HEK293 (cell line): Measurements from ENCODE around the gene TNNI3.

Experiments used
- CTCF ChIA-PET: fragments of 350-600 bp; formaldehyde crosslinking; extraction: SDS; loops from one replicate; lab custom pipeline; 2021; ENCODE audit warnings: antibody characterized with exemption; lab: Yijun Ruan, JAX
- POLR2A ChIA-PET: fragments of 300-600 bp; formaldehyde crosslinking; extraction: SDS; loops from one replicate; lab custom pipeline; 2020; ENCODE audit warnings: antibody characterized with exemption, inconsistent platforms; lab: Yijun Ruan, JAX
- H3K27ac ChIP-seq: fragments of 200-500 bp; sonication (Bioruptor generic); 2 replicates; pipeline ENCODE4 v1.5.1; 2014; ENCODE audit warnings: low read depth, low read length, control low read depth, inconsistent platforms; ENCODE audit errors: extremely low read depth
- H3K36me3 ChIP-seq, 2 experiments: fragments of 200-500 bp in 1 of 2; sonication (Bioruptor generic) in 1 of 2; 1 replicate in 1 of 2; 2 replicates in 1 of 2; pipeline ENCODE4 v1.5.1; 2014 to 2017; ENCODE audit warnings: inconsistent platforms in 2 of 2, low read length in 2 of 2; ENCODE audit not compliant: control insufficient read depth in 2 of 2, insufficient read depth in 1 of 2
- H3K4me1 ChIP-seq: fragments of 200-500 bp; sonication (Bioruptor generic); 2 replicates; pipeline ENCODE4 v1.5.1; 2014; ENCODE audit warnings: mild to moderate bottlenecking, low read length, inconsistent platforms; ENCODE audit not compliant: control insufficient read depth, insufficient read depth
- H3K4me3 ChIP-seq: 2 replicates; pipeline ENCODE4 v1.5.1; 2011; ENCODE audit warnings: low read depth, mild to moderate bottlenecking, control low read depth, low read length, moderate library complexity
- H3K9me3 ChIP-seq: fragments of 200-500 bp; sonication (Bioruptor generic); 2 replicates; pipeline ENCODE4 v1.5.1; 2014; ENCODE audit warnings: low read depth, low read length, inconsistent platforms; ENCODE audit not compliant: control insufficient read depth, insufficient read depth
- KLF10 ChIP-seq: fragments of 450-650 bp; IDR thresholded peaks from 2 replicates; pipeline ENCODE4 v1.5.1; 2018; ENCODE audit warnings: missing biosample characterization, mild to moderate bottlenecking, missing genetic modification characterization
- REPIN1 ChIP-seq: fragments of 450-650 bp; formaldehyde crosslinking; IDR thresholded peaks from 2 replicates; pipeline ENCODE4 v1.5.1; 2017; ENCODE audit warnings: missing biosample characterization, missing genetic modification characterization, low read depth
- ZBTB20 ChIP-seq: fragments of 450-650 bp; formaldehyde crosslinking; IDR thresholded peaks from 2 replicates; pipeline ENCODE4 v1.5.1; 2016; ENCODE audit warnings: missing biosample characterization, missing genetic modification characterization
- ZNF140 ChIP-seq: fragments of 450-650 bp; formaldehyde crosslinking; IDR thresholded peaks from 2 replicates; pipeline ENCODE4 v1.5.1; 2016; ENCODE audit warnings: missing biosample characterization, missing genetic modification characterization
- ZNF155 ChIP-seq: fragments of 450-650 bp; formaldehyde crosslinking; IDR thresholded peaks from 2 replicates; pipeline ENCODE4 v1.5.1; 2016; ENCODE audit warnings: missing biosample characterization, missing genetic modification characterization
- ZNF169 ChIP-seq: fragments of 450-650 bp; formaldehyde crosslinking; IDR thresholded peaks from 2 replicates; pipeline ENCODE4 v1.5.1; 2016; ENCODE audit warnings: missing biosample characterization, missing genetic modification characterization
- ZNF202 ChIP-seq: fragments of 450-650 bp; formaldehyde crosslinking; IDR thresholded peaks from 2 replicates; pipeline ENCODE4 v1.5.1; 2016; ENCODE audit warnings: missing biosample characterization, missing genetic modification characterization, borderline replicate concordance
- ZNF518A ChIP-seq: fragments of 450-650 bp; formaldehyde crosslinking; conservative IDR thresholded peaks from 2 replicates; pipeline ENCODE4 v1.5.1; 2016; ENCODE audit warnings: low read depth, missing biosample characterization, missing genetic modification characterization
- ZNF792 ChIP-seq: fragments of 450-650 bp; formaldehyde crosslinking; IDR thresholded peaks from 2 replicates; pipeline ENCODE4 v1.5.1; 2016; ENCODE audit warnings: missing biosample characterization, missing genetic modification characterization
- ZSCAN30 ChIP-seq: fragments of 450-650 bp; IDR thresholded peaks from 2 replicates; pipeline ENCODE4 v1.5.1; 2018; ENCODE audit warnings: missing biosample characterization, mild to moderate bottlenecking, missing genetic modification characterization, moderate library complexity
- ZSCAN5A ChIP-seq: fragments of 450-650 bp; formaldehyde crosslinking; IDR thresholded peaks from 2 replicates; pipeline ENCODE4 v1.5.1; 2016; ENCODE audit warnings: missing biosample characterization, missing genetic modification characterization
- TF ChIP-seq, protein P1 (sequence below): fragments of 450-650 bp; formaldehyde crosslinking; IDR thresholded peaks from 2 replicates; pipeline ENCODE4 v1.5.1; 2016; ENCODE audit warnings: missing biosample characterization, missing genetic modification characterization
- TF ChIP-seq, protein P2 (sequence below): fragments of 450-650 bp; formaldehyde crosslinking; IDR thresholded peaks from 2 replicates; pipeline ENCODE4 v1.5.1; 2016; ENCODE audit warnings: missing biosample characterization, missing genetic modification characterization, low read depth
- TF ChIP-seq, protein P3 (sequence below): fragments of 450-650 bp; formaldehyde crosslinking; IDR thresholded peaks from 2 replicates; pipeline ENCODE4 v1.5.1; 2016; ENCODE audit warnings: missing biosample characterization, missing genetic modification characterization, borderline replicate concordance

The TNNI3 gene

GRCh38 chr19:55131421-55131820 lies 26.1 kb downstream of the TNNI3 start:
- ChIA-PET POLR2A (interaction anchor here (0.7 kb wide), 1 partner anchor 18 kb away, joined by 3 read pairs; the partner anchor contains the start of gene TNNT1), CTCF (interaction anchor here (0.6 kb wide), 1 partner anchor 70 kb away, joined by 3 read pairs; no protein-coding TSS in a partner anchor)
- no peaks in the 10 kb centered on the region for H3K9me3 ChIP-seq
- TF ChIP-seq ZSCAN5A (tag by site-specific recombination) (no peak), ZNF518A (tag by site-specific recombination) (no peak), ZNF155 (tag by site-specific recombination) (no peak), KLF10 (tag by site-specific recombination) (no peak), ZNF792 (tag by site-specific recombination) (no peak), ZNF169 (tag by site-specific recombination) (no peak), ZNF202 (tag by site-specific recombination) (no peak), ZSCAN30 (tag by site-specific recombination) (no peak), ZNF140 (tag by site-specific recombination) (no peak), REPIN1 (tag by site-specific recombination) (no peak), ZBTB20 (tag by site-specific recombination) (no peak)
- TF ChIP-seq, protein P1, sequence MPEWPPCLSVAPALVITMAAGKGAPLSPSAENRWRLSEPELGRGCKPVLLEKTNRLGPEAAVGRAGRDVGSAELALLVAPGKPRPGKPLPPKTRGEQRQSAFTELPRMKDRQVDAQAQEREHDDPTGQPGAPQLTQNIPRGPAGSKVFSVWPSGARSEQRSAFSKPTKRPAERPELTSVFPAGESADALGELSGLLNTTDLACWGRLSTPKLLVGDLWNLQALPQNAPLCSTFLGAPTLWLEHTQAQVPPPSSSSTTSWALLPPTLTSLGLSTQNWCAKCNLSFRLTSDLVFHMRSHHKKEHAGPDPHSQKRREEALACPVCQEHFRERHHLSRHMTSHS (tag by site-specific recombination) = no peak
- TF ChIP-seq, protein P2, sequence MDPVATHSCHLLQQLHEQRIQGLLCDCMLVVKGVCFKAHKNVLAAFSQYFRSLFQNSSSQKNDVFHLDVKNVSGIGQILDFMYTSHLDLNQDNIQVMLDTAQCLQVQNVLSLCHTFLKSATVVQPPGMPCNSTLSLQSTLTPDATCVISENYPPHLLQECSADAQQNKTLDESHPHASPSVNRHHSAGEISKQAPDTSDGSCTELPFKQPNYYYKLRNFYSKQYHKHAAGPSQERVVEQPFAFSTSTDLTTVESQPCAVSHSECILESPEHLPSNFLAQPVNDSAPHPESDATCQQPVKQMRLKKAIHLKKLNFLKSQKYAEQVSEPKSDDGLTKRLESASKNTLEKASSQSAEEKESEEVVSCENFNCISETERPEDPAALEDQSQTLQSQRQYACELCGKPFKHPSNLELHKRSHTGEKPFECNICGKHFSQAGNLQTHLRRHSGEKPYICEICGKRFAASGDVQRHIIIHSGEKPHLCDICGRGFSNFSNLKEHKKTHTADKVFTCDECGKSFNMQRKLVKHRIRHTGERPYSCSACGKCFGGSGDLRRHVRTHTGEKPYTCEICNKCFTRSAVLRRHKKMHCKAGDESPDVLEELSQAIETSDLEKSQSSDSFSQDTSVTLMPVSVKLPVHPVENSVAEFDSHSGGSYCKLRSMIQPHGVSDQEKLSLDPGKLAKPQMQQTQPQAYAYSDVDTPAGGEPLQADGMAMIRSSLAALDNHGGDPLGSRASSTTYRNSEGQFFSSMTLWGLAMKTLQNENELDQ = no peak
- TF ChIP-seq, protein P3, sequence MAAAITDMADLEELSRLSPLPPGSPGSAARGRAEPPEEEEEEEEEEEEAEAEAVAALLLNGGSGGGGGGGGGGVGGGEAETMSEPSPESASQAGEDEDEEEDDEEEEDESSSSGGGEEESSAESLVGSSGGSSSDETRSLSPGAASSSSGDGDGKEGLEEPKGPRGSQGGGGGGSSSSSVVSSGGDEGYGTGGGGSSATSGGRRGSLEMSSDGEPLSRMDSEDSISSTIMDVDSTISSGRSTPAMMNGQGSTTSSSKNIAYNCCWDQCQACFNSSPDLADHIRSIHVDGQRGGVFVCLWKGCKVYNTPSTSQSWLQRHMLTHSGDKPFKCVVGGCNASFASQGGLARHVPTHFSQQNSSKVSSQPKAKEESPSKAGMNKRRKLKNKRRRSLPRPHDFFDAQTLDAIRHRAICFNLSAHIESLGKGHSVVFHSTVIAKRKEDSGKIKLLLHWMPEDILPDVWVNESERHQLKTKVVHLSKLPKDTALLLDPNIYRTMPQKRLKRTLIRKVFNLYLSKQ (tag by site-specific recombination) = no peak
- H3K4me1 ChIP-seq = no peaks in the 10 kb centered on the region
- H3K4me3 ChIP-seq = no peak overlapping the region
- H3K27ac ChIP-seq = no peak overlapping the region
- H3K36me3 ChIP-seq = no peaks in the 10 kb centered on the region
